Stimulated activated CD4-positive, alpha-beta T cell treated with anti-CD3 and anti-CD28 coated beads, Interleukin-12 subunit alpha, Interleukin-12 subunit beta, amount 100 ng/mL, for 48 hours (primary cell): ENCODE data around the gene PYGO2.

Source experiments
- DNase-seq, 3 donors: peaks; one replicate each; pipeline ENCODE4 v3.0.0-alpha.2; 2020; ENCODE audit warnings: low read depth in 2 of 3, low spot score in 1 of 3

Gene PYGO2

DNA sequence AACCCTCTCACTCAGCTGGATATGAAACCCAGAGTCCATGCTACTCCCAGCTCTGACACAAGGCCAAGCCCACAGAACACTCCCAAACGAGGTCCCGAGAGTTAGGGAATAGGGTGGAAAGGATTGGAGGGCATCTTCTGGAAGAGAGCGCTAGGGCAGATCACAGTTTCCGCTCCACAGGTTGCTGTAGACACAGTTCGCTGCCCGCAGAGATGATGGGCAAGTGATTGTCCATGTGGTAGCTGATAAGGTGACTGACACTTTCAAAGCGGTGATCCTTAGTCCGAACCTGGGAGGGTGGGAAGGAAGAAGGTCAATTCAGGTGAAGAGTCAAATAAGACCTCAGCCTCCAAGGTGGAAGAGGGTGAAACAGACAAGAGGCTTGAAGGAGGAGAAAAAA is 2.1 kb upstream of the PYGO2 start:
- DNase-seq: no peak

DNA sequence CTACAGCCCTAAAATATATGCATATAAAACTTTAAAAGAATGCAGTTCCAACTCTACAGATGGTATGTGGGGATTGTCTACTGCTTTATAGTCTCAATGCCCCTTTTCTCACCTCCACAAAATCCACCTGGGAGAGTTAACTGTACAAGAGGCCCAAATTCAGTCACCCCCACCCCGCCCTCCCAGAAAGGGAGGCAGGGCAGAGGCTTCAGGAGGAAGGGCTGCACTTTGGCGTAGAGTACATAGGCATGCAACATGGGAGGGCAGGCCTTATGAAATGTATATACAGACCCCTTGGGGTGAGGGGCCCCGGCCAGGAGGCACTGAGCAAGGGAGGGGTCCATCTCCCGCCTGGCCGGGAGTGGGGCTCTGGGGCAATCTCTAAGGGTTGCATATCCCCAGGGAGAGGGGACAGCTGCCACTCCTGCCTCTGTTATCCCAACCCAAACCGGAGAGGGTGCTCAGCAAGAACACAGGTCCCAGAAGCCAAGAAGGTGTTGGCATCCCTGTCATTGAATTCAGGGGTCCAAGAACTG is 1.3 kb upstream of the PYGO2 start:
- no peak for DNase-seq

GRCh38 chr1:154962156-154962749 is 671 bp upstream of the PYGO2 start:
- DNase-seq: no peak

DNA sequence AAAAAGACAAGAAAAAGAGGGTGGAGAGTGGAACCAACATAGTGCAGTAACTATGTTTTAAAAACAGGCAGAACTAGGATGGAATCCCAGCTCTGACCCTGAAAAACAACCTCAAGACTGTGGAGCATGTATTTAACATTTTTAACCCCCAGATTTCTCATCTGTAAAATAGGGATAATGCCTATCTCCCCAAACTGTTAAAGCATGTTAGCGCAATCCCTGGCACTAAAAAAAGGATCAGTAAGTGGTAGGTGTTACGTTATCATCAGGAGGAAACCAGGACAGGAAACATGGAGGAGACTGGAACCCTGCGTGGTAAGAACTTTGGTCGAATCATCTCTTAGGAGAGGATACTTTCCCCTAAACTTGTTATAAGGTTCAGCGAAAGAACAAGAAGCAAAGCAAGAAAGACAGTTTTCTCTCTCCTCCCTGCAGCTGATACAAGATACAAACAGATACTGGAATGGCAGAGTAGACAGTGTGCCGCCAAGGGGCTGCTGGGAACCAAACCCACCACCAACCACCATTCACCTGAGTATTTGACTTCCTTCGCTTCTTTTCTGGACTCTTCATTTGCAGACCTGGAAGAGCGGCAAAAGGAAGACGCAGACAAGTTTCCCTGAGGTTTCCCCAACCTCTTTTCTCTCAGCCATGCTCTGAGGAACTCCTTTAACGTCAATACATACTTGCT is 991 bp downstream of the PYGO2 start:
- no peak for DNase-seq

- no peak for DNase-seq
Observed at GRCh38 chr1:154959426-154959780, 2.2 kb downstream of the PYGO2 start.

- DNase-seq: no peak
Observed at GRCh38 chr1:154958681-154959425, 2.7 kb downstream of the PYGO2 start.

DNA sequence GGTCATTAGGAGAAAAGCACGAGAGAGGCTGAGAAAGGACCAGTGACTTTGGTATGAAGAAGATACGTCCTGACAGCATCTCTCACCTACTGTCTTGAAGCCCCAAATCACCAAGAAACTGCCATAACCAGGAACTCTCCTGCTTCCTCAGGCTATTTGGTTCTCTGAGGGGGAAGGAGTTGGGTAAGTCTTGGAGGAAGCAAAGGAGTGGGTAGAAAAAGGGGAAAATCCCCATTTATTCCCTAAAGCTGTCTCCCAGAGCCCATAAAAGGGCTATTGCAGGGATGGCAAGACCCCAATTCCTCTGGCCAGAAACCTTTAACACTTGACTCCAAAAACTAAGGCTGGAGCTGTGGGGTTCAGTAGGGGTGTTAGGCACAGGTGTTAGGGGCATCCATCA is 3.5 kb downstream of the PYGO2 start:
- DNase-seq: no peak

DNA sequence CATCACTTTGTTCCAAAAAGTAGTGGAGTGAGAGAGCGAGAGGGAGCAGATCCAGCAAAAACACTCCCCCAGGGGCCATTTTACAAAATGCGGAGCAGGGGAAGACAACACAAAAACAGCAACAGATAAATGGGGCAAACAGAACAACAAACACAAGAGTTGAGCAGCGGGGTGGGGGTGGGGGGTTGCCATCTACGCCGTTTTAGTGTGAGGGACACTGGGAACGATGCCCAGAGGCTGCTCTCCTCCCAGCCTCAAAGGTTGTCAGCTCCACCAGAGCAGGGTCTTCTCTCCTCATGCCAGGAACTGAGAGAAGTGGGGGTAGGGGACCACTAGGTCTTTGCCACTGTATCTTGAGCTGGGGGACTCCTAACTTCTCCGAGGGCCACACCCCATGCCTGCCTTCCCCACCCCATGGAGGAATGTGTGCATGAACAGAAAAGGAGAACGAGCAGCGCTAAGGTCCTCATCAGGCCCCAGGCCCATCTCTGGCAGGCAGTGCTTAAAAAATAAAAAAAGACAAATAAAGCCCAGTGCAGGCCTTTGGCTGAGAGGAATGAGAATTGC is 4.4 kb downstream of the PYGO2 start:
- DNase-seq: no peak

GRCh38 chr1:154956544-154956941 is 5.0 kb downstream of the PYGO2 start:
- DNase-seq: no peak

DNA sequence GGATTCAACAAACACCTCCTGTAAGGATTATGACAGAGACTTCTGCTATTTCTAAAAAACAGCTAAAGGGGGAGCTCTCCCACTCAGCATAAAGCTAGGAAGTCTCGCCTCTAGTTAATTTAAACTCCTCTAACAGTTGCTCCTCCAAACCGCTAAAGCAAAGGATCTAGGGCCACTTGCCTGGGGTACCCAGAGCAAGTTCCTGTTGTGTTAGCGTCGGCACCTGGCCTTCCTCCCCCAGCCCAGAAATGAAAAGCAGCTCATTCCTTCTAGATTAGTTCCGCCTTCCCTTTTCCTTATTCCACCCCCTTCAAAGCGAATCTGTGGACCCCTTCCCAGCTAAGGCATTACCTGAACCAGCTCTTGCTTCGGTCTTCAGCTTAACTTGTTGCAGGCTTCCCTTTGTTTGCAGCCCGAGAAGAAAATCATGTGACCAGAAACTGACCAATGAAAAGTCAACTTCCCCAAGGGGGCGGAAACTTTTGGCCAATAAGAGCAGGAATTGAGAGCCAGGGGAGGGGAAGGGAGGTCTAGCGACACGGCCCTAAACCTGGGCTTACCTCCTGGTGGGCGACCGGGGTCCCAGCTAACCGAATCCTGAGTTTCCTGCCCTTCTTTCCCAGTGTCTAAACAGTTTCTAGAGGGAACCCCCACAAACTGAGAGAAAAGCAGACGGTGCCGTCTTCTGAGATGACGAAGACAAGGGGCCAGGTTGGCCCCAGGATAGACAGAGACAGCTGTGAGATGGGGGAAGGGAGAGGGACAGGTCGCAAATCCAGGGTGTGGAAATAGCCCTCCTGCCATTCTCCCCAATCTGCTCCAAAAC is 5.7 kb downstream of the PYGO2 start, which contains the start of gene PBXIP1:
PBXIP1 (minus strand) TSS at position 382 of the 826 bp plus-strand sequence. CDS start 2,378 bp downstream, outside the sequence.
- peak; percentile 52 to 88 (median 58) for DNase-seq

- DNase-seq: peak; percentile 71 to 73 (median 71)
Observed at GRCh38 chr1:154955039-154955717, 6.4 kb downstream of the PYGO2 start.

DNA sequence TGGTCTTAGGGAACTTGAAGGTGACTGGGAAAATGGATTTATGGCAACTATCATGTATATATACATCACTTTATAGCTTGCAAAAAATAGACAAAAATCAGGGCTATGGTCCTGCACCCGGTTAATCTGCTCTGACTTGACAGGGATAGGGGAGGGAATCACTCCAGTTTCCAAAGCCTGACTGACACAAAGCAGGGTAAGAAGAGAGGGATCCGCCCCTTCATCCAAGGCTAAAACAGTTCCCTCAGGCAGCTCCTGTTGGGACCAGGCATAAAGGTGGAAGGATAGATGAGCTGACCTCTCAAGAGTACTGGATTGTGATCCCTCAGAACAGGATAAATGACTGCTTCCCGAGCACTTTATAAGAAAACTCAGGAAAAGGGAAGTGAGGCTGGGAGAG is 7.0 kb downstream of the PYGO2 start:
- DNase-seq: no peak

DNA sequence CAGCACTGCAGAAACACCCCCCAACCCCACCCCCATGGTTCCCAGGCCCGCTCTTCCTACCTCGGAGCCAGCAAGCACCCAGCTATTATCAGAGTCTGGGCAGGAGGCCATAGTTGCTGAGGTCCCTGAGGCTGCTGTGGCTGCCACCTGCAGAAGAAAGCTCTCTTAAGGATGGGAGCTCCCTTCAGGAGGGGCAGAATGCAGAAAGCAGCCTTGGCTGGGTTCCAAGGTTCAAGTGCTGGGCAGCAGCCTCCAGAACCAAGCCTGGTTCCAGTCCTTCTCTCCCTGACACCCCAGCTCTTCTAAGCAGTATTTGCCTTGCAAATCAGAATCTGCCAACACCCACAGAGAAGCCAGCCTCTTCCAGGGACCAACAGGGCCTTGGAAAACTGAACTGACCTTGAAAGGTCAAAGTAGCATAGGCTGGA is 8.0 kb downstream of the PYGO2 start:
- no peak for DNase-seq

DNA sequence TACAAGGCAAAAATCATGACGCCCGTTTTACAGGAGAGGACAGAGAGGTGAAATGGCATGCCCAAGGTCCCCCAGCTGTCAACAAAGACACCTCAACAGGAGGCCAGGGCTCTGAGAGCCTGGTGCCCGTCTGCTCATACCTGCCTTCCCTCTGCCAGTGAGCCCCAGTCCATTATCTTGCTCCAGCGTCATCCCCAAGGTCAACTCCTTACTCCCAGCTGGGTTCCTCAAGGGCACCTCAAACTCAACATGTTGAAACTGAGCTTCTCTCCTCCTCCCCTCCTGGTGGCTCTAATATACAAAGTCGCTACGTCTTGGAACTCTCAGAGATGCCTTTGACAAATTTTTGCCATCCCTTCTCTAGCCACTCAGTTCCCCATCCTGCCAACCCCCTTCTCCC is 8.9 kb downstream of the PYGO2 start:
- no peak for DNase-seq

GRCh38 chr1:154951901-154952657 is 9.5 kb downstream of the PYGO2 start:
- peak in 2 of 3 donors; percentile 45 to 49 for DNase-seq

DNA sequence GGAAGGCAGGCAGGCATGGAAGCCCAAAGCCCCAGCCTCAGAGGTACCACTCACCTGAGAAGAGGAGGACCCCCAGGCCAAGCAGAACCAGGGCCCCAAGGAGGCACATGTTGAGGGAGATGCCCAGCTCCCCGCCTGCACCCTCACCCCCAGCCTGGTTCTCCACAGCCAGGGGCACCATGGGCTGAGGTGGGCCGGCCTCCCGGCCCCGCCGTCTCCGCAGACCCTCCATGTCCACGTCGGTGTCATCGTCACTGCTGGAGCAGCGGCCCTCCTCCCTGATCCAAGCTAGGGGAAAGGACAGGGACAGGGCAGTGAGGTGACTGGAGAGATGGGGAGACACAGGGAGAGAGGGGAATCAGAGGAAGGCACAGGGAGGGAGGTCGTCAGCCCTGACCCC is 13.5 kb downstream of the PYGO2 start:
- DNase-seq: no peak

DNA sequence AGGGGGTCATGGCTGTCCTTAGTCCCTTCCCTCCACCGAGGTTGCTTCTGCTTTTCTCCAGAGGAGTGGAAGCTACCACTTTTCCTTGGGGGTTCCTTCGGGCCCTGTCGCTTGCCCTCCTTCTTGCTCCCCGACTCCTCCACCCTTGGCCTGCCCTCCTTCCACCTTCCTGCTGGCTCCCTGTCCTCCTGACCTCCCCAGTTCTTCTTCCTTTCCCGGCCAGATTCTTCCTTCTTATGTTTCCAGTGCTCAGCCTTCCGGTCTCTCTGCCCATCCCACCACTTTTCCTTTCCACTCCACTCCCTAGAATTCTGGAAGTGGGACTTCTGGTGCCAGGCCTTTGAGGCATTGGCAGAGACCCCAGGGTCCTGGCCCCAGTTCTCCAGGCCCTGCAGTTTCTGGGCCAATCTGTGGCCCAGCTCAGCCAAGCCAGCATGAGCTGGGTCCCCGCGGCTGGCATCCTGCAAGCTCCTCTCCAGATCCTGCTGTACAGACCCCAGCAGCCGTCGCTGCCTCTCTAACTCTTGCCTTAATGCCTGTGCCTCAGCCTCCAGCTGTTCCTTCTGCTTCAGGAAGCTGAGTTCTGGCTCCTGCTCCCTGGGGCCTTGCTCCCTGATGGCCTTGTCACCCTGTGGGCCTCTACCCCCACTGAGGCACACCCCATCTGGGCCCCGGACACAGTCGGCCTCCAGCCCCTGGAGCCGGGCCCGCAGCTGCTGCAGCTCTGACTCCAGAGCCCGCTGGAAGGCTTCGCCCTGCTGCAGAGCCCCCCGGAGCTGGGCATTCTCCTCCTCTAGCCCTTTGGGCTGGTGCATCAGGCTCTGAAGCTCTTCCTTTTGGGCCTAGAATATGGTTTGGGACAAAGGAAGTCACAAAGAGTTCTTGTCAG is 15.4 kb downstream of the PYGO2 start:
- DNase-seq: no peak

DNA sequence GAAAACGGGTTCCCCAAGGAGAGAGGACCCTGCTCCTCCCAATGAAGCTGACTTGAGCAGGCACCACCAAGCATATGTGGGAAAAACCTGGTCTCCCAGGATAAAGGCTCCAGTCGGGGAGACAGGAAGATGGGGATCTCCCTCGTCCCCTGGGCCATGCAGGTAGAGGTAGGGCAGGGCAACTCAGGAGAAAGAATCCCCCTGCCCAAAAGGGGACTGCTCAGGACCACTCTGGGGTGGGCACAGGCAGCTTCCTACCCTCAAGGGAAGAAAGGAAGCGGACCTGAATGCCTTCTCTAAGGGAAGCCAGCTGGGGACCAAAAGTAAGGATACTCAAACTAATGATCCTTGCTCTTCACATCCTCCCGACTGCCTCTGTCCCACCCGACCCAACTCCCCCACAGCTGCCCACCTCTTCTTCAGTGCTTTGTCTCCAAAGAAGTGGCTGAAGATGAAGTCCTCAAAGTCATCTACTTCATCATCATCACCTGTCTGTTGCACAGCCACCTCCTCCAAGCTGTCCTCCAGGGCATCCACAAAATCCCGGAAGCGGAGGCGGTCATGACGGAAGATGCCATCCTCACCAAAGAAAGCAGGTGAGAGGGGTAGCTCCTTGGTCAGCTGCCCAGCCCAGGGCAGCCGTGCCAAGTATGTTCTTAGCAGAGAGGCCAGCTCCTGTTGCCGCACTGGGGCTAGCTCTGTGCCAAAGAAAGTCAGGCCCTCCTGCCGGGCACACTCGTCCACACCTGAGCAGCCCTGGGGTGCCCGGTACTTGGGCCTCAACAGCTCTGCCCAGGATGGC is 16.2 kb downstream of the PYGO2 start:
- no peak for DNase-seq
